ENCODE measurements around the gene NFATC4.
A peak's percentile ranks its signal among the peaks of the same experiment; 100 is the strongest.

Gene NFATC4

DNA sequence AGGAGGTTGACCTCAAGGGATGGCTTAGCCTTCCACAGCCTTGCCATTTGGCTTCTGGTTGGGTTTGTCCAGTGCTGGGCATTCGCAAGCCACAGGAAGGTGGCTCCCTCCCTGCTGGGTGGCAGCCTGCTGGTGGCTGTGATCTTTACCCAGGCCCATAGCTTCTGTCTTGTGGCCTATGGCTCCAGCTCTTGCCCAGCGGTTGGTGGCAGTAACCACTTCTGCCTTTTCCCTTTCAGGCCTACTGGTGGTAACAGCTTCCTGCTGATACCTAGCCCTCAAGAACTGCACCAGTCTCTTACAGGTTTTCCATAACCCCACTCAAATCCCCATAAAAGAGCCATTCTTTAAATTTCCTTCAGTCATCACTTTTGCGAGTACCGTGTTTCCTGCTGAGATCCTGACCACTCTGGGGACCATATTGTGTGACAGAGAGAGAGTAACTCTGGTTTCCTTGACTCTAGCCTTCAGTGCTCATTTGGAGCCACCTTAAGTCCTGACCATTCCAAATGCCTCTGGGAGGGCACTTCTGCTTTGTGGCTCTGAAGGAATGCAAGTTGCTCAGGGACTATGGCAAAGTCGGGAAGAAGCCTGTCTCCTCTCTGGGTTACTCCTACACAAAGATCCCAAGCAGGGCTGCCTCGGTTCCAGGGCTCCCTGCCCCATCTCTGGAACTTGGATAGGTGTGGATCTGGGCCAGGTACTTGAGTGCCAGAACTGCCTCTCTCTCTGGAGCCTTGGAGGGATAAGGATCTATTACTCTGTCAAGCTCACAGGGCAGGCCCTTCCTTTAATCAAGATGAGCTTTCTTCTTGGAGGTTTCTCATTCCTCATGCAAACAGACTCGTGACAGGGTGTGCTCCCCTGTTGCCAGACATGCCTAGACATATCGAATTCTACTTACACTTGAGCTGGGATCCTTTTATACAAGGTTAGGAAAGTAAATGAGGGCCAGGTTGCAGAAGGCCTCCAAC is 27.9 kb downstream of the NFATC4 start:
- no peaks in the 10 kb centered on the region for H3K27me3 ChIP-seq (ENCODE audit: low read depth, low read length)
- H3K4me3 ChIP-seq (ENCODE audit: low read depth in 1 of 2, low read length in 2 of 2), result no peak overlapping the region
- no peak overlapping the region for H3K27ac ChIP-seq (ENCODE audit: low read length)
- peaks cover 0 to 24% of the 10 kb centered on the region in 2 donors for H3K4me1 ChIP-seq (ENCODE audit: control insufficient read depth in 1 of 2, insufficient read depth in 2 of 2, low read length in 2 of 2)
- H3K9me3 ChIP-seq (ENCODE audit: control insufficient read depth in 1 of 2, low read length in 2 of 2), result no peaks in the 10 kb centered on the region
- no peaks in the 10 kb centered on the region for H3K36me3 ChIP-seq (ENCODE audit: control insufficient read depth in 1 of 2, insufficient read depth in 2 of 2, low read length in 2 of 2)

DNA sequence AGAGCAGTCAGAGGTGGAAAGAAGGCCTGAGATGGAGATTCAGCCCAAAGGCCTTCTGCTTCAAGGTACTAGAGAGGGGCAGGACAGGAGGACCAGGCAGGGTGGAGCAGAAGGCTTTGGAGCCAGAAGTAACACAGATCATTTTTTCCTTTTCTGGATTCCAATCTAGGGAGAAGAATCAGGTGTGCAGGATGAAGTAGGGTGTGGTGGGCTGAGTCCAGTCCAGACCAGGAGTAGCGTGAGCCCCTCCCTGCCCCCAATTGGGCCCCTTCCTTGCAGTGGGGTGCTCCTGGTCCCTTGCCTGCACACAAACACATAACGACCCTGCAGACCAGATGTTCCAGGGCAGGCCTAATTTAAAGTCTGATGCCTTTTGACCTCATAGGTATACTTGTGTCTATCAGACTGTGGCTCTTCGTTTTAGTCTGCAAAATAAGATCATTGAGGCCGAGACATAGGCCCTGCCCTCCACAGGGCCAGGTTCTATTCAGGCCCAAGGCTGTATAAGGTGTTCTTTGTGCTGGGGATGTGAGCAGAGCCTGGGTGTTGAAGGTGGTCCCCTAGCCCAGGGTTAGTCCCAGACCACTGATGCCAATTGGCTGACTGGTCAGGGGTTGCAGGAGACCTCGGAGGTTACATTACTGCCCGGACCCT is 29.8 kb downstream of the NFATC4 start:
- Histone ChIP-seq H3K4me1 (ENCODE audit: control insufficient read depth in 1 of 2, insufficient read depth in 2 of 2, low read length in 2 of 2) (peaks cover 0 to 29% of the 10 kb centered on the region in 2 donors), H3K36me3 (ENCODE audit: control insufficient read depth in 1 of 2, insufficient read depth in 2 of 2, low read length in 2 of 2) (no peaks in the 10 kb centered on the region), H3K27me3 (ENCODE audit: low read depth, low read length) (no peaks in the 10 kb centered on the region), H3K4me3 (ENCODE audit: low read depth in 1 of 2, low read length in 2 of 2) (no peak overlapping the region), H3K9me3 (ENCODE audit: control insufficient read depth in 1 of 2, low read length in 2 of 2) (no peaks in the 10 kb centered on the region), H3K27ac (ENCODE audit: low read length) (no peak overlapping the region)

GRCh38 chr14:24398293-24398652 is 30.3 kb downstream of the NFATC4 start:
- Histone ChIP-seq H3K4me3 (ENCODE audit: low read depth in 1 of 2, low read length in 2 of 2) (peak overlapping the region in 1 of 2 donors; percentile 78), H3K4me1 (ENCODE audit: control insufficient read depth in 1 of 2, insufficient read depth in 2 of 2, low read length in 2 of 2) (peaks cover 4 to 34% of the 10 kb centered on the region in 2 donors)

GRCh38 chr14:24398653-24399446 is 30.9 kb downstream of the NFATC4 start, which contains the start of gene NYNRIN:
Gene NYNRIN, plus strand, starts transcription at chr14:24399003. Its CDS starts 244 bp downstream, at chr14:24399247.
- Histone ChIP-seq H3K9me3 (ENCODE audit: control insufficient read depth in 1 of 2, low read length in 2 of 2) (no peaks in the 10 kb centered on the region), H3K36me3 (ENCODE audit: control insufficient read depth in 1 of 2, insufficient read depth in 2 of 2, low read length in 2 of 2) (no peaks in the 10 kb centered on the region), H3K4me1 (ENCODE audit: control insufficient read depth in 1 of 2, insufficient read depth in 2 of 2, low read length in 2 of 2) (peaks cover 4 to 39% of the 10 kb centered on the region in 2 donors), H3K27me3 (ENCODE audit: low read depth, low read length) (no peaks in the 10 kb centered on the region), H3K27ac (ENCODE audit: low read length) (no peak within 1 kb of the TSS), H3K4me3 (ENCODE audit: low read depth in 1 of 2, low read length in 2 of 2) (peak within 1 kb of the TSS; percentile 62 to 78)

More at GRCh38 chr14:24398293-24398652, 30.3 kb downstream of the NFATC4 start:
- Histone ChIP-seq H3K27me3 (ENCODE audit: low read depth, low read length) (no peaks in the 10 kb centered on the region), H3K9me3 (ENCODE audit: control insufficient read depth in 1 of 2, low read length in 2 of 2) (no peaks in the 10 kb centered on the region), H3K36me3 (ENCODE audit: control insufficient read depth in 1 of 2, insufficient read depth in 2 of 2, low read length in 2 of 2) (no peaks in the 10 kb centered on the region), H3K27ac (ENCODE audit: low read length) (no peak overlapping the region)

DNA sequence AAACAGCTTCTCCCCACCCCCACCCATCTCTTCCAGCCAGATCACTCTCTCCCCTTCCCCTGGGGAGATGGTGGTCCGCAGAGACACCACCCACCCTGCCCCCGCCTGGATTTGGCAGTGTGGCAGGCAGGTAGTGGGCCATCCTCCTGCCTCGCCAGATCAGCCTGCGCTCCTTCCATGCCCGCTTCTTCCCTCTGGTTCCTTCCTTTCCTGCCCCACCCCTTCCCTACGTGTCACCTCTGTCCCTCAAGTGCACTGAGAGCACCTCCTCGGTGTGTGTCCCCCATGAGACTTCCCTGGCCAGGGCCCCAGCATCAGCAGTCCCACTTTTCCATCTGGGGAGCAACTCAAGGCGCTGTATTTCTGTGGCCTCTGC is 31.5 kb downstream of the NFATC4 start:
- no peak overlapping the region for H3K27ac ChIP-seq (ENCODE audit: low read length)

GRCh38 chr14:24399999-24400718 is 32.2 kb downstream of the NFATC4 start:
- peaks cover 4 to 39% of the 10 kb centered on the region in 2 donors for H3K4me1 ChIP-seq (ENCODE audit: control insufficient read depth in 1 of 2, insufficient read depth in 2 of 2, low read length in 2 of 2)
- peak overlapping the region; percentile 62 to 78 for H3K4me3 ChIP-seq (ENCODE audit: low read depth in 1 of 2, low read length in 2 of 2)
- no peaks in the 10 kb centered on the region for H3K9me3 ChIP-seq (ENCODE audit: control insufficient read depth in 1 of 2, low read length in 2 of 2)
- H3K27ac ChIP-seq (ENCODE audit: low read length), result no peak overlapping the region
- H3K36me3 ChIP-seq (ENCODE audit: control insufficient read depth in 1 of 2, insufficient read depth in 2 of 2, low read length in 2 of 2), result no peaks in the 10 kb centered on the region
- no peaks in the 10 kb centered on the region for H3K27me3 ChIP-seq (ENCODE audit: low read depth, low read length)

More for the DNA sequence above, 31.5 kb downstream of the NFATC4 start:
- H3K27me3 ChIP-seq (ENCODE audit: low read depth, low read length), result no peaks in the 10 kb centered on the region
- H3K4me3 ChIP-seq (ENCODE audit: low read depth in 1 of 2, low read length in 2 of 2), result peak overlapping the region; percentile 62 to 78
- H3K4me1 ChIP-seq (ENCODE audit: control insufficient read depth in 1 of 2, insufficient read depth in 2 of 2, low read length in 2 of 2), result peaks cover 4 to 39% of the 10 kb centered on the region in 2 donors
- no peaks in the 10 kb centered on the region for H3K36me3 ChIP-seq (ENCODE audit: control insufficient read depth in 1 of 2, insufficient read depth in 2 of 2, low read length in 2 of 2)
- H3K9me3 ChIP-seq (ENCODE audit: control insufficient read depth in 1 of 2, low read length in 2 of 2), result no peaks in the 10 kb centered on the region

- Histone ChIP-seq H3K27ac (ENCODE audit: low read length) (no peak overlapping the region), H3K4me3 (ENCODE audit: low read depth in 1 of 2, low read length in 2 of 2) (no peak overlapping the region), H3K36me3 (ENCODE audit: control insufficient read depth in 1 of 2, insufficient read depth in 2 of 2, low read length in 2 of 2) (peaks cover 0 to 3% of the 10 kb centered on the region in 2 donors), H3K9me3 (ENCODE audit: control insufficient read depth in 1 of 2, low read length in 2 of 2) (no peaks in the 10 kb centered on the region), H3K27me3 (ENCODE audit: low read depth, low read length) (no peaks in the 10 kb centered on the region), H3K4me1 (ENCODE audit: control insufficient read depth in 1 of 2, insufficient read depth in 2 of 2, low read length in 2 of 2) (peaks cover 4 to 39% of the 10 kb centered on the region in 2 donors)
These were observed 34.1 kb downstream of the NFATC4 start for GRCh38 chr14:24401810-24402702.

DNA sequence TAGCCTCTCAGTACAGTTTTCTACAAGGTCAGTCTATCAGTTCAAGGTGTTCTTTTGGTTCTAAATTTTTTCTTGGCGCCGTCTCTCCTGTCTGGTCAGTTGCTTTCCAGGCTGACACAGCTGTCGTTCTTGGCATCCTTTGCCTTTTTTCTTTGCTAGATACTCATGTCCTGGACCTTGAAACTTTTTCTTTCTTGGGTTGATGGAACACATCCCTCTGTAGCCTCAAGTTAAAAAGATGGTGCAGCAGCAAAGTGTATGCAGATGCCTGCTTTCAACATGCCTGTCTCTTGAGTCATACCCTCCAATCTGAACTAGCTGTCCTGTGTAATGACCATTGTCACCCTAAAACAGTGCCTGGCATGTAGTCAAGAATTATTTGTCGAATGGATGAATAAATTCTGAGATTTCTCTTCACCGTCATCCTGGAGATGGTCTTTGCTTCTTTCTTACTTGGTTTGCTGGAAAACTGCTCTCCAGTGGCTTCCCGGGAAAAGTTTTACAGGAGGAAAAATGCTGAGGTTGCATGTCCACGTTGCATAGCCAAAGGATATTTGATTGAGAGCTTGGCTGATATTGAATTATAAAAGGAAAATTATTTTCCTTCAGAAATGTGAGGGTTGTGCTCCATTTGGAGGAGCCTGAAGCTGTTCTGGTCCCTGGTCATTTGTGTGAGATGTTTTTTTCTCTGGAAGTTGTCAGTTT is 35.5 kb downstream of the NFATC4 start:
- Histone ChIP-seq H3K27me3 (ENCODE audit: low read depth, low read length) (no peaks in the 10 kb centered on the region), H3K9me3 (ENCODE audit: control insufficient read depth in 1 of 2, low read length in 2 of 2) (no peaks in the 10 kb centered on the region), H3K4me3 (ENCODE audit: low read depth in 1 of 2, low read length in 2 of 2) (no peak overlapping the region), H3K4me1 (ENCODE audit: control insufficient read depth in 1 of 2, insufficient read depth in 2 of 2, low read length in 2 of 2) (peaks cover 4 to 31% of the 10 kb centered on the region in 2 donors), H3K27ac (ENCODE audit: low read length) (no peak overlapping the region), H3K36me3 (ENCODE audit: control insufficient read depth in 1 of 2, insufficient read depth in 2 of 2, low read length in 2 of 2) (peaks cover 4% of the 10 kb centered on the region in 2 donors)

DNA sequence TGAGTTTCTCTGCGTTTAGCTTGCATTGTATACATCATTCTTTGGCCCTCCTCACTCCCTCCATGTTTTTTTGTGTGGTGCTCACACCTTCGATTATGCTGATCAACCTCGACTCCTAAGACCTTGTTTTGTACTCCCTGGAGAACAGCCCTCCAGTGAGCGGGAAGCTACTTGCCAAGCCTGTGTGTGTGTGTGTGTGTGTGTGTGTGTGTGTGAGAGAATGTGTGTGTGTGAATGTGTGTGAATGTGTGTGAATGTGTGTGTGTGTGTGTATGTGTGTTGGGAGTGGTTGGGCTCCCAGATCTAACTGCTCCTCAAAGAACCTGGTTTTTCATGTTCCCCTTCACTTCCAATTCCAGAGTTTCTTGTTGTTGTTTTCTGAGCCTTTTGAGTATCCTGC is 36.8 kb downstream of the NFATC4 start:
- peaks cover 4 to 29% of the 10 kb centered on the region in 2 donors for H3K4me1 ChIP-seq (ENCODE audit: control insufficient read depth in 1 of 2, insufficient read depth in 2 of 2, low read length in 2 of 2)

More for the DNA sequence above, 36.8 kb downstream of the NFATC4 start:
- no peak overlapping the region for H3K27ac ChIP-seq (ENCODE audit: low read length)
- H3K36me3 ChIP-seq (ENCODE audit: control insufficient read depth in 1 of 2, insufficient read depth in 2 of 2, low read length in 2 of 2), result peaks cover 4 to 15% of the 10 kb centered on the region in 2 donors
- H3K9me3 ChIP-seq (ENCODE audit: control insufficient read depth in 1 of 2, low read length in 2 of 2), result no peaks in the 10 kb centered on the region
- no peaks in the 10 kb centered on the region for H3K27me3 ChIP-seq (ENCODE audit: low read depth, low read length)
- H3K4me3 ChIP-seq (ENCODE audit: low read depth in 1 of 2, low read length in 2 of 2), result no peak overlapping the region
